K562 (cell line): Measurements from ENCODE around the gene KCND1. TPM values are rescaled to one million over a fixed set of nuclear protein-coding genes. Genes with fewer than 3 reads are reported as not detected.
A peak's percentile ranks its signal among the peaks of the same experiment; 100 is the strongest.

Experiments used
- ATAC-seq: fragments of 200-7000 bp; cut with Tn5 transposase; 3 replicates; pipeline ENCODE4 v1.9.1; 2020; ENCODE audit warnings: moderate library complexity
- BruUV-seq: library from RNA; stranded (reverse); fragments of 400-500 nt; replicated peaks from 2 replicates; lab custom pipeline; 2021; lab: Mats Ljungman, UMichigan
- CTCF ChIA-PET: fragments of 300-600 bp; formaldehyde crosslinking; extraction: SDS; loops from one replicate; lab custom pipeline; 2021; ENCODE audit warnings: low intra/inter-chr PET ratio; lab: Yijun Ruan, JAX
- POLR2A ChIA-PET: fragments of 300-600, 350-650 bp; sonication (Branson Sonifier 250); formaldehyde crosslinking; extraction: SDS; loops from one replicate; lab custom pipeline; 2021; ENCODE audit warnings: antibody characterized with exemption, inconsistent platforms; lab: Yijun Ruan, JAX
- DNase-seq, 4 experiments: peaks; one replicate each; pipeline versions ENCODE4 v3.0.0 to v3.0.0-alpha.2; 2011 to 2018; ENCODE audit warnings: low spot score in 3 of 4, mixed read lengths in 3 of 4; ENCODE audit errors: extremely low read depth in 1 of 4
- FAIRE-seq: peaks from 2 replicates; lab custom pipeline; 2011; peaks lifted over from hg19 to GRCh38; lab: Jason Lieb, UNC
- H2AFZ ChIP-seq: 2 replicates; pipeline ENCODE4 v1.6.0; 2011; ENCODE audit warnings: low read depth, low read length, control low read depth, inconsistent platforms
- H3K27ac ChIP-seq: fragments of 200-600 bp; 3 replicates; pipeline ENCODE4 v1.8.0; 2011; ENCODE audit warnings: low read depth, mild to moderate bottlenecking, control low read depth, inconsistent platforms, low read length, moderate library complexity, mixed read lengths; ENCODE audit errors: extremely low read depth
- H3K27me3 ChIP-seq, 2 experiments: fragments of 300-600 bp in 1 of 2; 2 replicates in 1 of 2; 3 replicates in 1 of 2; pipeline versions ENCODE4 v1.6.0 to v1.8.0; 2011; ENCODE audit warnings: inconsistent platforms in 2 of 2, low read length in 2 of 2, mild to moderate bottlenecking in 1 of 2, mixed read lengths in 1 of 2, moderate library complexity in 1 of 2; ENCODE audit not compliant: control insufficient read depth in 2 of 2, insufficient read depth in 2 of 2
- H3K36me3 ChIP-seq: fragments of 300-600 bp; 3 replicates; pipeline ENCODE4 v1.8.0; 2011; ENCODE audit warnings: mild to moderate bottlenecking, low read length, inconsistent platforms; ENCODE audit not compliant: control insufficient read depth, insufficient read depth
- H3K4me1 ChIP-seq, 2 experiments: fragments of 200-600 bp in 1 of 2; replicated peaks in 1 of 2; 2 replicates in 1 of 2; 3 replicates in 1 of 2; pipeline versions ENCODE4 v1.5.1 to v1.8.0; 2011; ENCODE audit warnings: inconsistent platforms in 2 of 2, low read length in 2 of 2, mild to moderate bottlenecking in 1 of 2, mixed read lengths in 1 of 2, moderate library complexity in 1 of 2; ENCODE audit not compliant: control insufficient read depth in 2 of 2, insufficient read depth in 2 of 2
- H3K4me2 ChIP-seq: 2 replicates; pipeline ENCODE4 v1.6.1; 2011; ENCODE audit warnings: low read length, control low read depth, inconsistent platforms, mixed read lengths; ENCODE audit not compliant: insufficient read depth
- H3K4me3 ChIP-seq: fragments of 200-600 bp; sonication (generic), shearing (Covaris generic); 2 replicates; pipeline ENCODE4 v1.5.1; 2016; ENCODE audit warnings: control low read depth, inconsistent platforms
- H3K79me2 ChIP-seq: fragments of 200-600 bp; 3 replicates; pipeline ENCODE4 v1.8.0; 2011; ENCODE audit warnings: low read length, inconsistent platforms; ENCODE audit not compliant: control insufficient read depth, insufficient read depth
- H3K9ac ChIP-seq, 2 experiments: 2 replicates each; pipeline versions ENCODE4 v1.6.0 to v1.6.1; 2011; ENCODE audit warnings: low read depth in 2 of 2, low read length in 2 of 2, control low read depth in 1 of 2, inconsistent platforms in 1 of 2, mild to moderate bottlenecking in 1 of 2, mixed read lengths in 1 of 2; ENCODE audit not compliant: insufficient read depth in 1 of 2
- H3K9me1 ChIP-seq: one replicate; pipeline ENCODE4 v1.6.0; 2011; ENCODE audit warnings: inconsistent platforms, mild to moderate bottlenecking, low read length, moderate library complexity; ENCODE audit not compliant: control insufficient read depth, insufficient read depth
- H3K9me3 ChIP-seq: replicated peaks from 2 replicates; pipeline ENCODE4 v1.5.1; 2011; ENCODE audit warnings: low read depth, low read length, inconsistent platforms; ENCODE audit not compliant: control insufficient read depth, insufficient read depth
- H4K20me1 ChIP-seq: replicated peaks from 2 replicates; pipeline ENCODE4 v1.6.1; 2011; ENCODE audit warnings: low read length, inconsistent platforms, mixed read lengths; ENCODE audit not compliant: control insufficient read depth, insufficient read depth
- BCOR ChIP-seq: fragments of 450-650 bp; IDR thresholded peaks from 2 replicates; pipeline ENCODE4 v1.6.1; 2016
- CBFA2T3 ChIP-seq: fragments of 450-650 bp; IDR thresholded peaks from 2 replicates; pipeline ENCODE4 v1.6.1; 2017
- CBFB ChIP-seq: sonication (generic); formaldehyde crosslinking; IDR thresholded peaks from 2 replicates; pipeline ENCODE4 v1.4.0; 2020; ENCODE audit warnings: mild to moderate bottlenecking, missing genetic modification reagents
- HDAC1 ChIP-seq, 2 experiments: fragments of 450-650 bp; IDR thresholded peaks; 2 replicates each; pipeline ENCODE4 v1.6.1; 2016 to 2017; ENCODE audit warnings: inconsistent platforms in 1 of 2, mild to moderate bottlenecking in 1 of 2, moderate library complexity in 1 of 2
- JUN ChIP-seq, 2 experiments: sonication (generic) in 1 of 2; formaldehyde crosslinking in 1 of 2; IDR thresholded peaks; 2 replicates each; pipeline versions ENCODE4 v1.6.1 to v1.8.0; 2012 to 2022; ENCODE audit warnings: borderline replicate concordance in 2 of 2, mild to moderate bottlenecking in 2 of 2, improper control_type of control experiment in 1 of 2, low read depth in 1 of 2, low read length in 1 of 2, missing genetic modification reagents in 1 of 2
- NBN ChIP-seq: fragments of 450-650 bp; IDR thresholded peaks from 2 replicates; pipeline ENCODE4 v1.6.1; 2016; ENCODE audit warnings: low read depth, mild to moderate bottlenecking
- TEAD4 ChIP-seq, 2 experiments: sonication (generic) in 1 of 2; formaldehyde crosslinking in 1 of 2; IDR thresholded peaks; 2 replicates each; pipeline versions ENCODE4 v1.6.1 to v1.8.0; 2012 to 2022; ENCODE audit warnings: borderline replicate concordance in 1 of 2, inconsistent platforms in 1 of 2, low read length in 1 of 2, mild to moderate bottlenecking in 1 of 2, missing genetic modification reagents in 1 of 2
- TGIF2 ChIP-seq: sonication (generic); formaldehyde crosslinking; IDR thresholded peaks from 2 replicates; pipeline ENCODE4 v1.8.1; 2022; ENCODE audit warnings: mild to moderate bottlenecking, missing genetic modification reagents, moderate library complexity
- ZNF717 ChIP-seq: fragments of 250-450 bp; sonication (Bioruptor Pico); IDR thresholded peaks from 2 replicates; pipeline ENCODE4 v1.5.0; 2021
- WGBS: fragments of 100-300 bp; shearing (Covaris generic); methylation state at CpG from one replicate; pipeline ENCODE4 v1.1.6; 2016; ENCODE audit warnings: low coverage, mixed read lengths; ENCODE audit not compliant: insufficient coverage; ENCODE audit errors: missing lambda C conversion rate; 5-methylcytosine and 5-hydroxymethylcytosine counted together
- in situ Hi-C: fragments of 300-500 bp; cut with MboI; formaldehyde crosslinking; loops from 4 replicates; pipeline ENCODE4 v1.15.0; 2018; ENCODE audit warnings: inconsistent platforms, mixed read lengths
- intact Hi-C: fragments of 100-400 bp; cut with micrococcal nuclease; formaldehyde crosslinking; loops from 2 replicates; pipeline ENCODE4 v1.14.2; 2022
- polyA plus RNA-seq, 8 experiments: library from polyadenylated mRNA; depleted of rRNA in 4 of 8; stranded (reverse) in 5 of 8; unstranded in 3 of 8; fragments of >200 nt; fragmentation: Nextera tagmentation in 2 of 8; fragmentation: Illumina TruSeq in 1 of 8; extraction: Ambion mirVana in 2 of 8; extraction: Trizol in 1 of 8; gene quantifications; 2 replicates each; pipeline versions ENCODE4 v1.2.1 to v1.2.3, GENCODE V29; 2011 to 2014; ENCODE audit warnings: inconsistent platforms in 1 of 8, missing spikeins in 1 of 8
- total RNA-seq, 7 experiments: library from RNA; depleted of rRNA in 6 of 7; stranded (reverse); fragments of >200 nt in 6 of 7; fragmentation: Illumina TruSeq in 2 of 7; extraction: Trizol in 2 of 7; gene quantifications; 2 replicates each; pipeline versions ENCODE4 v1.2.1 to v1.2.3, GENCODE V29; 2011 to 2021; ENCODE audit warnings: low replicate concordance in 1 of 7
- TF ChIP-seq, protein P1 (sequence below): fragments of 450-650 bp; IDR thresholded peaks from 2 replicates; pipeline ENCODE4 v1.6.1; 2017; ENCODE audit warnings: mild to moderate bottlenecking, moderate library complexity
- TF ChIP-seq, protein P2 (sequence below): sonication (generic); formaldehyde crosslinking; IDR thresholded peaks from 2 replicates; pipeline ENCODE4 v1.8.1; 2023; ENCODE audit warnings: missing genetic modification reagents, mild to moderate bottlenecking, borderline replicate concordance
- TF ChIP-seq, protein P3 (sequence below): sonication (generic); formaldehyde crosslinking; IDR thresholded peaks from 2 replicates; pipeline ENCODE4 v1.8.0; 2022; ENCODE audit warnings: missing genetic modification reagents, mild to moderate bottlenecking, moderate library complexity, borderline replicate concordance

KCND1 gene
- total and polyA plus RNA-seq, 9 of the 15 experiments (the other 6 are each of a cell fraction or from before 2014, with no cell fraction given), result 0.06 to 0.83 (median 0.39) TPM; not detected in 1

DNA sequence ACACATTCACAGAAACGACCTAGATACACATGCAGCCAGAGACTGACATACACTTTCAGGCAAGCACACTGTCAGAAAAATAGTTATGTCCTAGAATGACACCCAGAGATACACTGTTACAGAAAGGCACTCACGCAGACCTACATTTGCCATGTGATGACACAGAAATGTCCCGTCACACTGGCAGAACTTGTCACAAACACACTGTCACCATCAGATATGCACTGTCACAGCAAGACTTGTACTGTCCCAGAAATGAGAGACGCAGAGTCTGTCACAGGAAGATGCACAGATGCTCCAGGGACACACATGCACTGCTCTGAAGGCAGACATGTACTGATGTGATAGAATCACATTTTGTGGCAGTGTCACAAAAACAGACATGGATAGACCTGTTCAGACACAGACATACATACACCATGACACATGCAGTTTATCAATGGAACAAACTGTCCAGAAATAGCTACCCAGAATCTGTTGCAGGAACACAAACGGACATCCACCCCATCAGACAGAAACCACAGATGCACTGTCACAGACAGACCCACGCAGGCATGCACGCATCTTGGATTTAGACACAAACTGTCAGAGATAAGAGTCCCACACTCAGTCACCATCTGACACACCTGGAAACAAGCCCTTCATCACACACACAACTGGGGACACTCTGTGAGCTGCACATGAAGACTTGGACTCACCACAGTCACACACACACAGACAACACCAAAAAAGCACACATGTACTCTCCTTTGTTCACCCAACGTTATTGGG lies 51.5 kb downstream of the KCND1 start:
- H3K27ac ChIP-seq, result peak overlapping the region; percentile 77
- H3K9me1 ChIP-seq, result no peaks in the 10 kb centered on the region
- peak; percentile 3 for ATAC-seq
- peaks cover 56% of the 10 kb centered on the region for H3K36me3 ChIP-seq
- peak overlapping the region in 1 of 2 experiments; percentile 59; a peak in 3 of 4 replicates for H3K9ac ChIP-seq
- H3K4me3 ChIP-seq, result peak overlapping the region; percentile 89
- peak in 2 of 4 experiments; percentile 26 to 61 for DNase-seq
- H3K27me3 ChIP-seq, result no peaks in the 10 kb centered on the region; a peak in 1 of 5 replicates
- H2AFZ ChIP-seq, result no peak overlapping the region
- peaks cover 22 to 30% of the 10 kb centered on the region in 2 experiments; a peak in 4 of 5 replicates for H3K4me1 ChIP-seq
- BruUV-seq, result no TSS peak
- H3K9me3 ChIP-seq, result no peaks in the 10 kb centered on the region
- H3K79me2 ChIP-seq, result peaks cover 53% of the 10 kb centered on the region
- H4K20me1 ChIP-seq, result peaks cover 21% of the 10 kb centered on the region
- 1% methylated on average over 6 of the region's 8 CpGs for WGBS
- POLR2A ChIA-PET, result interaction anchor here (1.0 kb wide), 1 partner anchor 17 kb away, joined by 4 read pairs; no protein-coding TSS in a partner anchor
- intact Hi-C loops, result loop anchor here (1.0 to 10.0 kb wide), 3 partner anchors 17 to 285 kb away; partner anchors contain the start of gene TFE3
- FAIRE-seq, result peak; percentile 74
- in situ Hi-C loops, result no loop called here
- CTCF ChIA-PET, result no interaction called here
- peak overlapping the region; percentile 97 for H3K4me2 ChIP-seq
- no peak for TF ChIP-seq CBFB
- TF ChIP-seq JUN (IDR thresholded peaks at IDR 0.05; ENCODE audit: borderline replicate concordance, low read depth, low read length), result no peak
- TF ChIP-seq JUN (CRISPR knock-in tag; IDR thresholded peaks at IDR 0.05; ENCODE audit: borderline replicate concordance), result 0 out of 2 replicates have a peak, but pooled peaks have one; percentile 20
- TF ChIP-seq CBFA2T3, result peak; percentile 60
- TF ChIP-seq, protein P1, sequence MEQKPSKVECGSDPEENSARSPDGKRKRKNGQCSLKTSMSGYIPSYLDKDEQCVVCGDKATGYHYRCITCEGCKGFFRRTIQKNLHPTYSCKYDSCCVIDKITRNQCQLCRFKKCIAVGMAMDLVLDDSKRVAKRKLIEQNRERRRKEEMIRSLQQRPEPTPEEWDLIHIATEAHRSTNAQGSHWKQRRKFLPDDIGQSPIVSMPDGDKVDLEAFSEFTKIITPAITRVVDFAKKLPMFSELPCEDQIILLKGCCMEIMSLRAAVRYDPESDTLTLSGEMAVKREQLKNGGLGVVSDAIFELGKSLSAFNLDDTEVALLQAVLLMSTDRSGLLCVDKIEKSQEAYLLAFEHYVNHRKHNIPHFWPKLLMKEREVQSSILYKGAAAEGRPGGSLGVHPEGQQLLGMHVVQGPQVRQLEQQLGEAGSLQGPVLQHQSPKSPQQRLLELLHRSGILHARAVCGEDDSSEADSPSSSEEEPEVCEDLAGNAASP, result no peak
- 0 out of 2 replicates have a peak, but pooled peaks have one; percentile 25 for TF ChIP-seq TEAD4 (IDR thresholded peaks at IDR 0.05; ENCODE audit: low read length)
- TF ChIP-seq TEAD4 (CRISPR knock-in tag; IDR thresholded peaks at IDR 0.05; ENCODE audit: borderline replicate concordance), result no peak
- TF ChIP-seq NBN, result 0 out of 2 replicates have a peak, but pooled peaks have one; percentile 33
- no peak for TF ChIP-seq TGIF2
- no peak for TF ChIP-seq ZNF717 (CRISPR knock-in tag)
- TF ChIP-seq, protein P2, sequence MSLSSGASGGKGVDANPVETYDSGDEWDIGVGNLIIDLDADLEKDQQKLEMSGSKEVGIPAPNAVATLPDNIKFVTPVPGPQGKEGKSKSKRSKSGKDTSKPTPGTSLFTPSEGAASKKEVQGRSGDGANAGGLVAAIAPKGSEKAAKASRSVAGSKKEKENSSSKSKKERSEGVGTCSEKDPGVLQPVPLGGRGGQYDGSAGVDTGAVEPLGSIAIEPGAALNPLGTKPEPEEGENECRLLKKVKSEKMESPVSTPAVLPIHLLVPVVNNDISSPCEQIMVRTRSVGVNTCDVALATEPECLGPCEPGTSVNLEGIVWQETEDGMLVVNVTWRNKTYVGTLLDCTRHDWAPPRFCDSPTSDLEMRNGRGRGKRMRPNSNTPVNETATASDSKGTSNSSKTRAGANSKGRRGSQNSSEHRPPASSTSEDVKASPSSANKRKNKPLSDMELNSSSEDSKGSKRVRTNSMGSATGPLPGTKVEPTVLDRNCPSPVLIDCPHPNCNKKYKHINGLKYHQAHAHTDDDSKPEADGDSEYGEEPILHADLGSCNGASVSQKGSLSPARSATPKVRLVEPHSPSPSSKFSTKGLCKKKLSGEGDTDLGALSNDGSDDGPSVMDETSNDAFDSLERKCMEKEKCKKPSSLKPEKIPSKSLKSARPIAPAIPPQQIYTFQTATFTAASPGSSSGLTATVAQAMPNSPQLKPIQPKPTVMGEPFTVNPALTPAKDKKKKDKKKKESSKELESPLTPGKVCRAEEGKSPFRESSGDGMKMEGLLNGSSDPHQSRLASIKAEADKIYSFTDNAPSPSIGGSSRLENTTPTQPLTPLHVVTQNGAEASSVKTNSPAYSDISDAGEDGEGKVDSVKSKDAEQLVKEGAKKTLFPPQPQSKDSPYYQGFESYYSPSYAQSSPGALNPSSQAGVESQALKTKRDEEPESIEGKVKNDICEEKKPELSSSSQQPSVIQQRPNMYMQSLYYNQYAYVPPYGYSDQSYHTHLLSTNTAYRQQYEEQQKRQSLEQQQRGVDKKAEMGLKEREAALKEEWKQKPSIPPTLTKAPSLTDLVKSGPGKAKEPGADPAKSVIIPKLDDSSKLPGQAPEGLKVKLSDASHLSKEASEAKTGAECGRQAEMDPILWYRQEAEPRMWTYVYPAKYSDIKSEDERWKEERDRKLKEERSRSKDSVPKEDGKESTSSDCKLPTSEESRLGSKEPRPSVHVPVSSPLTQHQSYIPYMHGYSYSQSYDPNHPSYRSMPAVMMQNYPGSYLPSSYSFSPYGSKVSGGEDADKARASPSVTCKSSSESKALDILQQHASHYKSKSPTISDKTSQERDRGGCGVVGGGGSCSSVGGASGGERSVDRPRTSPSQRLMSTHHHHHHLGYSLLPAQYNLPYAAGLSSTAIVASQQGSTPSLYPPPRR (CRISPR knock-in tag), result no peak
- TF ChIP-seq, protein P3, sequence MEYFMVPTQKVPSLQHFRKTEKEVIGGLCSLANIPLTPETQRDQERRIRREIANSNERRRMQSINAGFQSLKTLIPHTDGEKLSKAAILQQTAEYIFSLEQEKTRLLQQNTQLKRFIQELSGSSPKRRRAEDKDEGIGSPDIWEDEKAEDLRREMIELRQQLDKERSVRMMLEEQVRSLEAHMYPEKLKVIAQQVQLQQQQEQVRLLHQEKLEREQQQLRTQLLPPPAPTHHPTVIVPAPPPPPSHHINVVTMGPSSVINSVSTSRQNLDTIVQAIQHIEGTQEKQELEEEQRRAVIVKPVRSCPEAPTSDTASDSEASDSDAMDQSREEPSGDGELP (CRISPR knock-in tag), result 0 out of 2 replicates have a peak, but pooled peaks have one; percentile 32
- TF ChIP-seq BCOR, result 0 out of 2 replicates have a peak, but pooled peaks have one; percentile 6
- peak in 1 of 2 experiments; percentile 75; a peak in 2 of 4 replicates for TF ChIP-seq HDAC1 (IDR thresholded peaks at IDR 0.05)
